ENCODE data around the gene CLDN6.

Gene CLDN6

DNA sequence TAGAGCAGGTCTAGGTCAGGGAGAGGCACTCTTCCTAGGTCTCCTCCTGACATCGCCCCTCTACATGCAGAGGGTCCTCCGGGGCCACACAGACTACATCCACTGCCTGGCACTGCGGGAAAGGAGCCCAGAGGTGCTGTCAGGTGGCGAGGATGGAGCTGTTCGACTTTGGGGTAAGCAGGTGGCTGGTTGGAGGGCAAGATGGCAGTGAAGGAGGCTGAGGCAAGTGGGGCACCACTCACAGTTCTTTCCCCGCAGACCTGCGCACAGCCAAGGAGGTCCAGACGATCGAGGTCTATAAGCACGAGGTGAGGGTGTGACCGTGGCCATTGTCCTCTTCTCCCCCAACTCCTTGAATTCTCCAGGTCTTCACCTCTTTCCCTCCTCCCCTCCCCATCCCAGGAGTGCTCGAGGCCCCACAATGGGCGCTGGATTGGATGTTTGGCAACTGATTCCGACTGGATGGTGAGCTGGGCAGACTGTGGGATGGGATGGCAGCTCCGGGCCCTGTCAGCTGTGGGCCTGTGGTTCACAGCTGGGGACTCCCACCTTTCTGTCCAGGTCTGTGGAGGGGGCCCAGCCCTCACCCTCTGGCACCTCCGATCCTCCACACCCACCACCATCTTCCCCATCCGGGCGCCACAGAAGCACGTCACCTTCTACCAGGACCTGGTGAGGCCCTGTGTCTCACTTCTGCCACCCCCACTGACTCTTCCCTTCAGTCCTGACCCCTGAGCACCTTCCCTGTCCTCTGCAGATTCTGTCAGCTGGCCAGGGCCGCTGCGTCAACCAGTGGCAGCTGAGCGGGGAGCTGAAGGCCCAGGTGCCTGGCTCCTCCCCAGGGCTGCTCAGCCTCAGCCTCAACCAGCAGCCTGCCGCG is 8.9 kb upstream of the CLDN6 start:
- no peak for FAIRE-seq

DNA sequence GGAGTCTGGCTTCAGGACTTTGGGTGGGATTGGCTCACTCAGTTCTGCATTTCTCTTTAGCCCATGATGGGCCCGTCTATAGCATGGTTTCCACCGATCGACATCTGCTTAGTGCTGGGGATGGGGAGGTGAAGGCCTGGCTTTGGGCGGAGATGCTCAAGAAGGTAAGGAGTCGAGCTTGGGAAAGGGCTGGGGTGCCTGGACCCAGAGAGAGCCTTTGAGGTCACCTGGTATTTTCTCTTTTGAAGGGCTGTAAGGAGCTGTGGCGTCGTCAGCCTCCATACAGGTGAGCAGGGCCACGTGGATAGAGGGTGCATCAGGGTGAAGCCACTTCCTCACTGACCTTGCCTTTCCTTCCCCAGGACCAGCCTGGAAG is 8.0 kb upstream of the CLDN6 start:
- FAIRE-seq: no peak

DNA sequence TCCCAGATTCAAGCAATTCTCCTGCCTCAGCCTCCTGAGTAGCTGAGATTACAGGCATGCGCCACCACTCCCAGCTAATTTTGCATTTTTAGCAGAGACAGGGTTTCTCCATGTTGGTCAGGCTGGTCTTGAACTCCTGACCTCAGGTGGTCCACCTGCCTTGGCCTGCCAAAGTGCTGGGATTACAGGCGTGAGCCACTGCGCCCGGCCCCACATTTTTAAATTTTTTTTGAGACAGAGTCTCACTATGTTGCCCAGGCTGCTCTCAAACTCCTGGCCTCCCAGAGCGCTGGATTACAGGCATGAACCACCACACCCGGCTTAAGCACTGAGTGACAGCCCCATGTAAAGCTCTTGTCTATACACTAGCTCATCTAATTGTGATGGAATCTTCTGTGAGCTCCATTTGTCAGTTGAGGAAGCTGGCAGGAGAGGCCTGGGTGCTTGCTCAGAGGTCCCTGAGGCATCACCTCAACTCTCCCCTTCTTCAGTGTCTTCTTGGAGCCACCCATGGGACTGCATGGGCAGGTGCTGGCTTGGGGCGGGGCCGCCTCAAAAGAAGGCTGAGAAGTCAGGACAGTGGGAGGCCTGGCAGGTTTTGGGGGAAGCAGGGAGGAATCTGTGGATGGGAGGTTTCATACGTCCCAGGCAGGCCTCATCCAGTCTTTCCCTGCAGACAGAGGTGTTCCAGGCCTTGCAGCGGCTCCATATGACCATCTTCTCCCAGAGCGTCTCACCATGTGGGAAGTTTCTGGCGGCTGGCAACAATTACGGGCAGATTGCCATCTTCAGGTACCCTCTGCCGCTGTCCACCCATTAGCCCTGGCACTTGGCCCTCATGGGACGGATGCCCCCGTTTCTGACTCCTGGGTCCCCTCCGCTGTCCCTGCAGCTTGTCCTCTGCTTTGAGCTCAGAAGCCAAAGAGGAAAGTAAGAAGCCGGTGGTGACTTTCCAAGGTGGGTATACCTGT is 7.3 kb upstream of the CLDN6 start:
- FAIRE-seq: no peak

DNA sequence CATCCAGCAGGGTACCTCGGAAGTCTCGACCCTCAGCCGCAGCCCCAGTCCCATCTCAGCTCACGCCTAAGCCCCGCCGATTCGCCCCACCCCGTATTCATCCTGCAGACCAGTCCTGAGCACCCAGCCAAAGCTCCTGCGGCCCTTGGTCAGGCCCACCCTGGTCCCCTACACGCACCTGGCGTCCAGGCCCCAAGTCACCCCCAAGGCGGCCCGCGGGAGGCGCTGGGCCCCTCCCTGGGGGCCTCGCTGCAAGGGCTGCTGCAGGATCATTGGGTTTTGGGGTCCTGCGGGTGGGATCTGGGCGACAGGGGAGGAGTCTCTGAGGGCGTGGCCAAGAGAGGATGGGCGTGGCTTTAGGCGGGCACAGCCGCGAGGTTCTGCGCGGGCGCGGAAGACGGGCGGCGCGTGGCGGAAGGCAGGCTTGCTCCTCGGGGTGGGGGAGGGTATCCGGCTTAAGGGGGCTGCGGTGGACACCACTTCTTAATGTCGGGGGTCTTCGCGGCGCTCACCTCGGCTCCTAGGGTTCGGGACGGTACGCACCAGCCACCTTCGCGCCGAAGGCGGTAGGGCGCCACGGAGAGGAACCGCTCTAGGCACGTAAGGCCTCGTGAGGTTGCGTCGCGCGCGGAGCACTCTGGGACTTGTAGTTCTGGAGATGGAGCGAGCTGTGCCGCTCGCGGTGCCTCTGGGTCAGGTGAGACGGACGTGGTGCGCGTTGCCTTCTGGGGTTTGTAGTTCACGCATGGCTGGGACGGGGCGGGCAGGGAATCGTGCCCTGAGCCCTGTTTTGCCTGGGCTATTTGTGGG is 5.9 kb upstream of the CLDN6 start, which contains the start of the genes HCFC1R1 and THOC6:
Gene HCFC1R1 (minus strand): TSS at position 274 of the 810 bp plus-strand sequence. CDS start 1 bp downstream, at position 273.
Gene THOC6 (plus strand): TSS at position 367 of the 810 bp plus-strand sequence. CDS start 292 bp downstream, at position 659.
- peak; percentile 47 for FAIRE-seq

DNA sequence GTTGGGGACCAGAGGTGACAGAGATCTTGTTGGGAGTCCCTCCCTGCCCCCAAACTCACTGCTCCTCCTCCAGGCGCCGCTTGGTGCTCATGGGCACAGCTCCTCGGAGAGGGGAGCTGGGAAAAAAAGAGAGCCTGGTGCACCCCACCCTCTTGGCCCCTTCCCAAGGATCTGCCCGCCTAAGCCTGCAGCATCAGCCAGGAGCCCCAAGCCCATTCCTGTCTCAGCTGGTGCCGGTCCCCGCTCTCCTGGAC is 5.4 kb upstream of the CLDN6 start:
- FAIRE-seq: no peak

DNA sequence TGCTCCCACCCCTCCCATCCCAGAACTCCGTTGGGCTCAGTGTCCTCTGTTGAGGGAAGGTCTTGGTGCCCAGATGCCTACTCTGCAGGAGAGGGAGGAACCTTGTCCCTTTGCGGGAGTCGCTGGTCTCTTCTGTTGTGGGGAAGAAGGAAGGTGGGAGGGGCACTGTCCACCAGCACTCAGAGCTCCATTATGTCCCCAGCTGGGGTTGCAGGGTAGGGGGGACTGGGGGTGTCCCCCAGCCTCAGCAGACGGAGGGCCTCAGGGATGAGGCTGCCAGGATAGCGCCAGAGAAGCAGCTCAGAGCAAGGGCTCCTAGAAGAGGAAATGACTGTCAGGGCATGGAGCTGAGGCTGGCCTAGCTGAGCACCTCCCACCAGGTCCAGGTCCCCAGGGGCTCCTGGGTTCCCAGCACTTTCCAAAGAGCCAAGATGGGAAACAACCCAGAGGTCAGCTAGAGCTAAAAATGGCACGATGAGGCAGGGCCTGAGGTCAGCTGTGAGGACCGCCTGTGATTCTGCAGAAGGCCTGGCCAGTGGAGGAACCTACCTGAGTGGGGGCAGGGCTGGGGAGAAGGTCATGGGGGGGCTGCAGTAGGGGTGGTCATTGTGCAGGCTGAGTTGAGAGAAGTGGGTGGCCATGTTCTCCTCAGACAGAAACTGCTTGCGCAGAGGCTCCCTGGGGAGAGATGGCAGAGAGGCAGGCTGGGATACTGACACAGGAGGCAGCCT is 4.9 kb upstream of the CLDN6 start:
- FAIRE-seq: no peak

DNA sequence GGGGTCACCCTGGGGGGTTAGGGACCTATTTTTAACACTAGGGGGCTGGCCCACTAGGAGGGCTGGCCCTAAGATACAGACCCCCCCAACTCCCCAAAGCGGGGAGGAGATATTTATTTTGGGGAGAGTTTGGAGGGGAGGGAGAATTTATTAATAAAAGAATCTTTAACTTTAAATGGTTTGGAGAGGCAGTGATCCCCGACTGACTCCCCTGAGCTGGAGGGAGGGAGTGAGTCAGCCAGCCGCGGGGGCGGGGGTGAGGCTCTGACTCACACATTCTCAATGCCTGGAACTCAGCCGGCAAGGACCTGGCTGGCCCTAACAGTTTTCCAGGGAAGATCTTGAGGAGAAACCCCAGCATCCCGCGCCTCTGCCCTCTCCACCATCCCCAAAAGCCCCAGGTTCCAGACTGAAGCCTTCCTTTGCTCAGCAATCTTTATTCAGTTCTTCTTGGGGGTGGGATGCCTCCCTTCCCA is 4.3 kb upstream of the CLDN6 start:
- no peak for FAIRE-seq

DNA sequence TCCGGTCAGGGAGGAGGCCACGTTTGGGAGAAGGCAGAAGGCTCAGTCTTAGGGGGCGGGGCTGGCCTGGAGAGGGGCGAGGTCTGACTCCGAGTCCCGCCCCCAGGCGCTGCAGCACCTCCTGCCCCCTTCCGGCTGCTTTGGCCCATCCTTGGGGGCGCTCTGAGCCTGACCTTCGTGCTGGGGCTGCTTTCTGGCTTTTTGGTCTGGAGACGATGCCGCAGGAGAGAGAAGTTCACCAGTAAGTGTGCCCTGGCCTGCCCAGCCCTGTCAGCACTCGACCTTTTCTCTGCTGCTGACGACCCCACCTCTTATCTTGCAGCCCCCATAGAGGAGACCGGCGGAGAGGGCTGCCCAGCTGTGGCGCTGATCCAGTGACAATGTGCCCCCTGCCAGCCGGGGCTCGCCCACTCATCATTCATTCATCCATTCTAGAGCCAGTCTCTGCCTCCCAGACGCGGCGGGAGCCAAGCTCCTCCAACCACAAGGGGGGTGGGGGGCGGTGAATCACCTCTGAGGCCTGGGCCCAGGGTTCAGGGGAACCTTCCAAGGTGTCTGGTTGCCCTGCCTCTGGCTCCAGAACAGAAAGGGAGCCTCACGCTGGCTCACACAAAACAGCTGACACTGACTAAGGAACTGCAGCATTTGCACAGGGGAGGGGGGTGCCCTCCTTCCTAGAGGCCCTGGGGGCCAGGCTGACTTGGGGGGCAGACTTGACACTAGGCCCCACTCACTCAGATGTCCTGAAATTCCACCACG is 3.6 kb upstream of the CLDN6 start:
- FAIRE-seq: peak; percentile 74

DNA sequence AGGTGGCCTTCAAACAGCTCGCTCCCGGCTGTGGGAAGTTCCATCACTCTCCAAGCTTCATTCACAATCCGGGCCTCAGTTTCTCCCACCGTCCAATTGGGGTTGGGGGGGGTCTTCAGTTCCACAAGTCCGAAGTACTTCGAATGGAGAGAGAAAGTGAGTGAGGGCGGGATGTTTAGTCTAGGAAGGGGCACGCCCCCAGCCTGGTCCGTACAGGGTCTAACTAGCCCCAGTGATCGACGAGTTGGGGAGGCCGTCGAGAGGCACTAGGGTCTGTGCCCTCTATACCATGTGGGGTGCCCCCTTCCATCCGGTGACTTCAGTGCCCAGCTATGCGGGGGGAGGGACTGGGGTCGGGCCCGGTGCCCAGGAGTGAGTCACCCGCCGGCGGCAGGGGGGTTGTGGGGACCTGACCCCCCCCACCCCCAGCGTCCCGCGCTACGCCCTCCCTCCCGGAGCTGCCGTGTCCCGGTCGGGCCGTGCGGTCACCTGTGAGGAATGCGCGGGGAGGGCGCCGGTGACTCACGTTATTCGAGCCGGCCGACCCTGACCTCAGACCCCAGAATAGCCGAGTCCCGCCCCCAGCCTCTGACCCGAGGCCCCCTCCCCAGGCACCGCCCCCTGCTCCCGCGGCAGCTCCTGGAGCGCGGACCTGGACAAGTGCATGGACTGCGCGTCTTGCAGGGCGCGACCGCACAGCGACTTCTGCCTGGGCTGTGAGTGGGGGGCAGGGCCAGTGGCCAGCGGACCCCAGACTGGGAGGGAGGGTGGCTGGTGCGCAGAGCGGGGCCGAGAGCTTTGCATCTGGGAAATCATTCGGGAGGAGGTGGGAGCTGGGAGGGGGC is 2.8 kb upstream of the CLDN6 start:
- no peak for FAIRE-seq

DNA sequence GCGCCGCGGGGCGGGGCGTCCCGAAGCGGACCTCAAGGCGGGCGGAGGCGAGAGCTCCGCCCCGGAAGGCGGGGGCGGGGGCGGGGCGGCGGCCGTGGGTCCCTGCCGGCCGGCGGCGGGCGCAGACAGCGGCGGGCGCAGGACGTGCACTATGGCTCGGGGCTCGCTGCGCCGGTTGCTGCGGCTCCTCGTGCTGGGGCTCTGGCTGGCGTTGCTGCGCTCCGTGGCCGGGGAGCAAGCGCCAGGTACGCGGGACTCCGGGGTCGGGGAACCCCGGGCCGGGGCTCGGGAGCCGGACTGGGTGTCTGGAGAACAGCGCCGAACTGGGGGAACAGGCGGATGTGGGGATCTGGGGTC is 2.2 kb upstream of the CLDN6 start, which contains the start of gene TNFRSF12A:
Gene TNFRSF12A (plus strand): TSS at position 122 of the 357 bp plus-strand sequence. CDS start 30 bp downstream, at position 152.
- no peak for FAIRE-seq

DNA sequence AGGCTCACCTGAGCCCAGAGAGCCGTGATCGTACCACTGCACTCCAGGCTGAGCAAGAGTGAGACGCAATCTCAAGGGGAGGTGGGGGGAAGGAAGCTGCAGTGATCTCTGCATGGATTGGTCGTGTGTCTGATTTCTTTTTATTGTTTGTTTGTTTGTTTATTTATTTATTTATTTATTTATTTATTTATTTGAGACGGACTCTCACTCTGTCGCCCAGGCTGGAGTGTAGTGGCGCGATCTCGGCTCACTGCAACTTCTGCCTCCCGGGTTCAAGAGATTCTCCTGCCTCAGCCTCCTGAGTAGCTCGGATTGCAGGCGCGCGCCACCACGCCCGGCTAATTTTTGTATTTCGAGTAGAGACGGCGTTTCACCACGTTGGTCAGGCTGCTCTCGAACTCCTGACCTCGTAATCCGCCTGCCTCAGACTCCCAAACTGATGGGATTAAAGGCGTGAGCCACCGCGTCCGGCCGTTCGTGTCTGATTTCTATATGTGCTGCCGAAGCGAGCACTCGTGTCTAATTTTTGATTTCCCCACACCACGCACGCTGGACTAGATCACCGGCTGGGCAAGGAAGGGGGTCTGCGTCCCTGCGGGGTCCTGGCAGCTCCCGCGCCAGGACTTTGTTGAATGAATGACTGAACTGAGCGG is 1.7 kb upstream of the CLDN6 start:
- FAIRE-seq: no peak

DNA sequence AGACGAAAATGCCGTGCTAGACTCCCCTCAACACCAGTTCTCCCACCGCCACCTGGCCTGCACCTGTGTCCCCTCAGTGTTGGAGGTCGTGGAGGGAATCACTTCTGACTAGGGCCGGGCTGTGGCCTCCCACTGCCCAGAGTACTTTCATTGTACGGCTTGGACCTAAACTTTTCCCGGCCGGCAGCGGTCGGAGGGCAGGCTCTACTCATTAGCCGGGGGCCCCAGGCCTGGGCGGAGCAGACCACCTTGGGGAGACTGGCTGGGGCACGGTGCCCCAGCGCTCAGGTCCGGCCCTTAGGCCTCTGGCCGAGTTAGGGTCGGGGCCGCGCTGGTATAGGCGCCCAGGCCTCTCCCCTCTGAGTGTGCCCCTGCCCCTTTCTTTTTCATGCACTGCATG is 639 bp downstream of the CLDN6 start:
- FAIRE-seq: no peak

DNA sequence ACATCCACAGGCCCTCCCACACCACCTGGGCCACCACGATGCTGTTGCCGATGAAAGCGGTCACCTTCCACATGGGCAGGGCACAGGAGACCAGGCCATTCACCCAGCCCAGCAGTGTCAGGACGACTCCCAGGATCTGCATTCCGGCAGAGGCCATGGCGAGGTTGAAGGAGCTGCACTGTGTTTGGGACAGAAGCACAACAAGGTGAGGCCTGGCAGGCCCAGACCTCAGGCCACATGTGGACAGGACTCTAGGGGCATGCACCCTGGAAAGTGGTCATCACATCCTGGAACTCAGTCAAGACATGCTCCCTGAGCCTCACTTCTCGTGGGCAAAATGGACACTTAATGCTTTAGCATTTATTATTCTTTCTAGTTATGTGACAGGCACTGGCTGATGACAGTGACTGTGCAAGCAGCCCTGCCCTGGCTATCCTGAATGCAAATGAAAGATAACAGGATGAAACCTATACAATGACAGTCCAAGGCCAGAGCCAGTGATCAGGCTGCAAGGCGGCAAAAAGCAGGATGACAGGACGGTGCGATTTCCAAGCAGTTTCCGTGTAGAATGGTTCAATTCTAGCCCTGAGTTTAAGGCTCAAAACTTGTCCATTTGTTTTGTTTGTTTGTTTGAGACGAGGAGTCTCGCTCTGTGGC is 2.0 kb downstream of the CLDN6 start:
- FAIRE-seq: no peak

DNA sequence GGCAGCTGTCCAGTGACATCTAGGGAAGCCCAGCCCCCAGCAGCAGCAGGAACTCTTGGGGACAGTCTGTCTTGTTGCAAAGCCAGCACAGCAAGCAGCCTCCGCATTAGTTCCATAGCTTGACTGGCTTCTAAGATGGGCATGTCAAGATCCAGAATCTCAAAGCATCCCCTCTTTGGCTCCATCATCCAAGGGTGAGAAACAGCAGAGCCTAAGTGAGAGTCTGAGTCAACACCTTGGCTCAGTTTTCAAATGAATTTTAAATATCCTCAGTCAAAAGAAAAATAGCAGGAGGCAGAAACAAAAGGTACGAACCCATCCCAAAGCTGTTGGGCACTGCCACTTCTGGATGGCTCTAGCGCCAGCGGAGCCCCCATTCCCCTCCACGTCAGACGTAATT is 3.0 kb downstream of the CLDN6 start:
- FAIRE-seq: no peak

DNA sequence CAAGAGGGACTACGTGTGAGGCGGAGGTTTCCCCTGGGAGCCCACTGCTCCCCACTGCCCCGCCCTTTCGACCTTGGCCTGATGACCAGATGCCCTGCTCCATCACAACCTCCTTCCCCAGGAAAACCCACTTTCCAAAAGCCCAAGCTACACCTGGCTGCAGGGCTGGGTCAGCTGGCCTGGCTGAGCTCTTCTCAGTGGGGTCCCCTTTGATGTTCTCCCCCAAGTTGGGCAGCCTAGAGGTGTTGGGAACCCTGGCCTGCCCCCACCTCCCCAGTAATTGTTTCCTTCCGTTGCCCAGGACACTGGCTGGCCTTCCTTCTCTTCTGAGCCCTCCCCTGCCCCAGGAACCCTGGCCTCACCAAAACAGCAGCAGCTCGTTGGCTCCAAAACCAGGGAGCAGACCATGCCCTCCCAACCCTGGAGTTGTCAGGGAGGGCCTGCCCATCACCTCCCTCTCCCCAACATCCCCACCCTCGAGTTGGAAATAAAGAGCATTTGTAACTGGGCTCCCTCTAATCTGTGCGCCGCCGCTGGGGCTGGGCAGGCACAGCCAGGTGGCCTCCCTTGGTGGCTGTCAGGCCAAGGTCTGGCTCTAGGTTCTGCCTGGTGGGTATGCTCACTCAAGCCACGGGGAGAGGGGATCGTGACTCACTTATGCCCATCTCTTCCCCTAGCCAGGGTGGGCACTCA is 3.8 kb downstream of the CLDN6 start:
- no peak for FAIRE-seq

DNA sequence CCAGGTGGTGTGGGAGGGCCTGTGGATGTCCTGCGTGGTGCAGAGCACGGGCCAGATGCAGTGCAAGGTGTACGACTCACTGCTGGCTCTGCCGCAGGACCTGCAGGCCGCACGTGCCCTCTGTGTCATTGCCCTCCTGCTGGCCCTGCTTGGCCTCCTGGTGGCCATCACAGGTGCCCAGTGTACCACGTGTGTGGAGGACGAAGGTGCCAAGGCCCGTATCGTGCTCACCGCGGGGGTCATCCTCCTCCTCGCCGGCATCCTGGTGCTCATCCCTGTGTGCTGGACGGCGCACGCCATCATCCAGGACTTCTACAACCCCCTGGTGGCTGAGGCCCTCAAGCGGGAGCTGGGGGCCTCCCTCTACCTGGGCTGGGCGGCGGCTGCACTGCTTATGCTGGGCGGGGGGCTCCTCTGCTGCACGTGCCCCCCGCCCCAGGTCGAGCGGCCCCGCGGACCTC is 4.5 kb downstream of the CLDN6 start:
- FAIRE-seq: no peak

DNA sequence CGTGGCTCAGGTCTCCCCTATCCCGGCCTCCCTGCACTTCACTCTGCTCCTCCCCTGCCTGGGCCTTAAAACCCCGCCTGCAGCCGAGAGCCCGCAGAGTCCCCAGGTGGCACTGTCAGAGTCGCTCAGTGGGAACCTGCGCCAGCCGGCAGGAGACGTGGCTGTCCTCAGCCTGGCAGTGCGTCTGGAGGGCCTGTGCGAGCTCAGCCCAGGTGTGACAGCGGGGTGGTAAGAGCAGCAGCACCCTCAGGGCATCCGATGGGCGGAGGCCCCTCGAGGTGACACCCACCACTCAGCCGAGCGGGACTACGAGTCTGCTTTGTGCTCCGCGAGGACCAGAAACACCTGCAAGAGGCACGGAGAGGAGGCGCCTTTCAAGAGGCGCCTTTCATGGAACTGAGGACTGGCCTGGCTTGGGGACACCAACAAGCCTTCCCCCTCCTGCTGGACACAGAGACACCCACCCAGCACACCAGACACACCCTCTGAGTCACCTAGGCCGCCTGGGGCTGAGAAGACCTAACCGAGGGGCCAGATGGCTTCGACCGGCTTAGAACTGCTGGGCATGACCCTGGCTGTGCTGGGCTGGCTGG is 5.1 kb downstream of the CLDN6 start, which contains the start of gene CLDN9:
Gene CLDN9 (plus strand): TSS at position 96 of the 593 bp plus-strand sequence. CDS start 440 bp downstream, at position 536.
- no peak for FAIRE-seq

DNA sequence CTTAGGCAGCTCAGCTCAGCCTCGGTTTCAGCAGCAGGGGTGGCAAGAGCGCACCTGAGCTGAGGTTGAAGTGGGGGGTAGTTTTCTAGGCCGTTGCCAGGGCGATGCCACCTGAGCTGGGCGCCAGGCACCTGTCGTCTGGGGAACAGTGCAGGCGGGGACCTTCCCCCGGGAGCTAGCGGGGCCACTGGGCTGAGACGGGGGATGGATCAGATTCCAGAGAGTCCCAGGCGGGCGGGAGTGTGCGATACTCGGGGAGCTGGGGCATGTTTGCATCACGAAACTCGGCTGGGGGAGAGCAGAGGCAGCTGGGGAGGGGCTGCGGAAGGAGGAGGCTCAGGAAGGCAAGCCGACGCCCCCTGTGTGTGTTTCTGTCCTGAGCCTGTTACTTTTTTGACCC is 5.7 kb downstream of the CLDN6 start:
- no peak for FAIRE-seq
